ENCODE results near the gene BBX.

BBX gene

DNA sequence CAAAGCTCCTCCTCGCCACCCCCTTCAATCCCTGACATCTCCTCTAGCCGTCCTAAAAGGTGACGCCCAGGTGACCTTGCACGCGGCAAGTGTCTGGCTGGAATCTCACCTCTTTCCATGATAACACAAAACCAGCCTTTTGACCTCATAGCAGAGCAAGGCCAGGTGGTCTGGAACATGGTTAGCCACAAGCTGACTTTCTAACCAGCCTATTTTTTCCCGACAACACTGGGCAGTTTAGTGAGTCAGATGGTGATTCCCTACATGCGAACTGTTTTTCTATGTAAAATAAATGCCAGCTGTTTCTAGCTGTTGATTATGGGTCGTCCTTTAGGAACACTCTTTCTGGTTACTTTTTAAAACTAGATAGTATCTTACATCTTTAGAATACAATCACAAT, 325.0 kb downstream of the BBX start:
- Mint-ChIP-seq H3K36me3 (ENCODE audit: low read depth) (no peaks in the 10 kb centered on the region), H3K4me1 (ENCODE audit: low read depth) (peaks cover 5% of the 10 kb centered on the region), H3K4me3 (no peak overlapping the region), H3K9me3 (no peaks in the 10 kb centered on the region), H3K27me3 (ENCODE audit: low read depth) (peaks cover 8% of the 10 kb centered on the region), H3K27ac (no peak overlapping the region)
- no peak for DNase-seq (ENCODE audit: low spot score)

DNA sequence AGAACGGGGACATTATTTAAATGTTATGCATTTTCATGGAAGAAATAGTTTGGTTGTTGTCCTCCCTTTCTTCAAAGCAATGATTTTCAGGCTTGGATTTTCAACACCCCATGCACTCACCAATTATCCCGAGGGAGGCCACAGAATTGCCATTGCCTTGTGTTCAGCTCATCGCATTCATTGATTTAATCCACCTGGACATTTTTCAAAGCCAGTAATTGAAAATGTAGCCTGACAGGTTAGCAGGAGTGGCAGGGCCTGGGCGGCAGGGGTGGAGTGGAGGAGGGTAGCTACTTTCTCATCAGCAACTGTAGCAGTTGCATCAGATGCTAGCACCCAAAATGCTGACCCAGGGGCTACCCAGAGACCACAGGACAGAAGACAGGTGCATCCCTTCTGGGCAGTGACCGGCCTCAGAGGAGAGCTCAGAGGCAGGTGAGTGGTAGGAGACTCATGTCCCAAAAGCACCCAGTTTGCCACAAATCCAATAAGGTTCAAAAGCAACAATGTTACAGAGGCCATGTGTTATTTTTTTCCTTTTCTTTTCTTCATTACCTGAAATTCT, 325.7 kb downstream of the BBX start:
- DNase-seq (ENCODE audit: low spot score) = no peak

DNA sequence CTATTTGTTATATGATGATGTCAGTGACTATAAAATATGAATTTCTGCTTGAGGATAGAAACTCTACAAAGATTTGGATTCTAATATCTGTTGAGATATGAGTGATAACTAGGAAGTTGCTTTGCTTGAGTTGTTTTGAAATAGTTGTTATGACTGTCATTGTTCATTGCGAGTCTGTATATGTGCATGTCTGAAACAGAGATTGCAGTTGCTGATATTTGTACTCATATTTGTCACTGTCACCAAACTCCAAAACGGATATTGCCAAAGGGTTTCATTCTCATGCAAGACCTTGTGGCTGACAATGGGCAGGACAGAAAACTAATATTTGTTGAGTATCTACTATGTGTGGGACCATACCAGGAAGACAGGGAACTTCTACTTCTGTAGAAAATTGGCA, 327.9 kb downstream of the BBX start:
- no peaks in the 10 kb centered on the region for H3K9me3 Mint-ChIP-seq
- H3K4me1 Mint-ChIP-seq (ENCODE audit: low read depth) = peaks cover 5% of the 10 kb centered on the region
- no peaks in the 10 kb centered on the region for H3K36me3 Mint-ChIP-seq (ENCODE audit: low read depth)
- no peak for DNase-seq (ENCODE audit: low spot score)
- H3K4me3 Mint-ChIP-seq = no peak overlapping the region
- no peak overlapping the region for H3K27ac Mint-ChIP-seq
- H3K27me3 Mint-ChIP-seq (ENCODE audit: low read depth) = peaks cover 6% of the 10 kb centered on the region

More for the DNA sequence above, 325.7 kb downstream of the BBX start:
- no peak overlapping the region for H3K27ac Mint-ChIP-seq
- H3K4me3 Mint-ChIP-seq = no peak overlapping the region
- H3K27me3 Mint-ChIP-seq (ENCODE audit: low read depth) = peaks cover 6% of the 10 kb centered on the region
- peaks cover 5% of the 10 kb centered on the region for H3K4me1 Mint-ChIP-seq (ENCODE audit: low read depth)
- H3K9me3 Mint-ChIP-seq = no peaks in the 10 kb centered on the region
- no peaks in the 10 kb centered on the region for H3K36me3 Mint-ChIP-seq (ENCODE audit: low read depth)

DNA sequence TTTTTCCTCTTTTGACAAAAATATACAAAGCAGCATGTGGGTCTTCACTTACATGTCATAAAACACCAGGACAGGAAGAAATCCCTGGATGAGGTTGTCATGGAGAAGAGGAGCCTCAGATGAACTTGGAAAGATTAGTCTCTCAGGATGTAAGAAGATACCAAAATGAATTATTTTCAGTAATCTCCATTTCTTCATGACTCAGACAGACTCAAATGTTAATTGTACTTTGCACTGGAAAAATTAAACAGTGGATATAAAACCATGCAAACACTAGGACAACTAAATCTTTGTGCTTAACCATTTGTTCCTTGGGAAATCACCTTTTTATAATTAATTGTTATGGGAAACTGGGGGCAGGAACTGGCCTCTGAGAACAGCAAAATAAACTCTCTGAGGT, 331.1 kb downstream of the BBX start:
- Mint-ChIP-seq H3K36me3 (ENCODE audit: low read depth) (no peaks in the 10 kb centered on the region), H3K27ac (no peak overlapping the region), H3K4me3 (no peak overlapping the region), H3K9me3 (no peaks in the 10 kb centered on the region), H3K27me3 (ENCODE audit: low read depth) (peaks cover 5% of the 10 kb centered on the region), H3K4me1 (ENCODE audit: low read depth) (peaks cover 5% of the 10 kb centered on the region)
- DNase-seq (ENCODE audit: low spot score) = no peak

DNA sequence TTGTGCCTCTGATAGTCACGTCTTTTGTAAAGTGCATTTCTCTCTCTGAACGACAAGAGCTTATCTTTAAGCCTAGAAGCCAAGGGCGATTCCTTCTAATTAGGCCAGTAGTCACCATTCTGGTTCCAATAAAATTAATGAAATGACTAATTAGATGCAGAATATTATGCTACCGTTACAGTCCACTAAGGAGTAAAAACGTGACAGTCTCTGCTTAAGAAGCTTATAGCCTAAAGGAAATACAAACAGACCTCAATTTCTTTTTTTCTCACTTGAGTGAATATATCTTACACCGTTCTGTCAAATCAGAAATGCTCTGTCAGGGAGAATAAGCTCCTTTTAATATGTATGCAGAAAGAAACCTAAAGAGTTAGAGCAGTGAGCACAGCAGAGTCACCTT, 332.0 kb downstream of the BBX start:
- no peak overlapping the region for H3K27ac Mint-ChIP-seq
- H3K27me3 Mint-ChIP-seq (ENCODE audit: low read depth) = peaks cover 5% of the 10 kb centered on the region
- DNase-seq (ENCODE audit: low spot score) = no peak
- H3K4me1 Mint-ChIP-seq (ENCODE audit: low read depth) = peaks cover 5% of the 10 kb centered on the region
- H3K4me3 Mint-ChIP-seq = no peak overlapping the region
- H3K9me3 Mint-ChIP-seq = no peaks in the 10 kb centered on the region
- H3K36me3 Mint-ChIP-seq (ENCODE audit: low read depth) = no peaks in the 10 kb centered on the region

DNA sequence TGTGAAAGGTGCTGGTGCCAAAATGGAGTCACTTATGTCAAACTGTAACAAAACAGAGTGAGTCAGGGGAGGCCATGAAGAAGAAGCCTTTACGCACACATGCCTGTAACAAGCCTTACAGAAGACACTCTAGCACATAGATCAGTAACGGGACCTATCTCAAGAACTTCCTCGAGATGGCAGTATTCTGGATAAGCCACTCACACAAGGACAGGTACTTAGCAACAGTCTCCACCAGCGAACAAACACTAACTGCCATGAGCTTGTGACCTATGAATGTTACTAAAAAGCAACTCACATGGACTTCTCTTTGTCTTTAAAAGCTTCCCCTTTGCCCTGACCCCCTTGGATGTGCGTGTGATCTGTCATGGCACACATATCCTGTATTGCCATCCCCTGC, 332.9 kb downstream of the BBX start:
- no peaks in the 10 kb centered on the region for H3K36me3 Mint-ChIP-seq (ENCODE audit: low read depth)
- no peaks in the 10 kb centered on the region for H3K9me3 Mint-ChIP-seq
- no peak overlapping the region for H3K27ac Mint-ChIP-seq
- H3K4me3 Mint-ChIP-seq = no peak overlapping the region
- DNase-seq (ENCODE audit: low spot score) = no peak
- H3K27me3 Mint-ChIP-seq (ENCODE audit: low read depth) = peaks cover 5% of the 10 kb centered on the region
- peaks cover 3% of the 10 kb centered on the region for H3K4me1 Mint-ChIP-seq (ENCODE audit: low read depth)

DNA sequence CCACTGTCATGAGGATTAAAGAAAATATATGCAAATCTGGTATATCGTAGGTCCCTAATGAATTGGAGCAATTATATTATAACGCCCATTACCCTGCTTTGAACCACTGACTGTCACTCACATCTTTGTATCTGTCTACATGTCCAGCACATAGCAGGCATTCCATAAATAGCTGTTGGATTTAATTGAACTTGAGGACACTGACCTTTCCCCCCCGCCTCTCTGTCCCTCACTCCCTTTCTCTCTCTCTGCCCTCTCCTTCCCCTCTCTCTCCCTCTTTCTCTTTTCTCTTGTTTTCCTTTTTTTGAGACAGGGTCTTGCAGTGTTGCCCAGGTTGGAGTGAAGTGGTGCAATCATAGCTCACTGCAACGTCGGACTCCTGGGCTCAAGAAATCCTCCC, 335.1 kb downstream of the BBX start:
- no peaks in the 10 kb centered on the region for H3K9me3 Mint-ChIP-seq

DNA sequence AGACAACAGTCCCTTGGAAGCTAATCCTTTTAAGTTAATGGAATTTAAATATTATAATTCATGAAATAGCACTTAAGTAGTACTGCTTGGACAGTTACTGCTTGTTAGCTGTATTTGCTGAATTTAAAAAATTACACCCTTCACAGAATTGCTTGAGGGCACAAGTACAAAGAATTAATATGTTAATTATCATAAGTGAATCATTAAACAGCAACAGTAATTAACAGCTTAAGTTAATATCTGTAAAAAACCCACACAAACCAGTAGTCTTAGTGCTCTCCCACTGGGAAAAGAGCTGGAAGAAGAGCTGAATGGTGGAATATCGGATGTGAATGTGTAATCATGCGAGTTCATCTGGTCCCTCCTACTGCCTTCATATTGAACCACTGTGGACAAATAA, 336.1 kb downstream of the BBX start:
- H3K36me3 Mint-ChIP-seq (ENCODE audit: low read depth) = no peaks in the 10 kb centered on the region
- no peaks in the 10 kb centered on the region for H3K4me1 Mint-ChIP-seq (ENCODE audit: low read depth)
- no peak overlapping the region for H3K4me3 Mint-ChIP-seq
- H3K9me3 Mint-ChIP-seq = no peaks in the 10 kb centered on the region
- peaks cover 7% of the 10 kb centered on the region for H3K27me3 Mint-ChIP-seq (ENCODE audit: low read depth)
- DNase-seq (ENCODE audit: low spot score) = no peak
- no peak overlapping the region for H3K27ac Mint-ChIP-seq

More for the DNA sequence above, 335.1 kb downstream of the BBX start:
- Mint-ChIP-seq H3K27me3 (ENCODE audit: low read depth) (peaks cover 7% of the 10 kb centered on the region), H3K27ac (no peak overlapping the region), H3K4me3 (no peak overlapping the region), H3K36me3 (ENCODE audit: low read depth) (no peaks in the 10 kb centered on the region), H3K4me1 (ENCODE audit: low read depth) (no peaks in the 10 kb centered on the region)
- no peak for DNase-seq (ENCODE audit: low spot score)

All from T-helper 2 cell treated with Interferon-gamma antibody and Interleukin-4, amounts not matched to agents 5 μg/mL and 100 μg/mL, for 36 hours (primary cell).